ENCODE results near the gene PCBP3.

Gene PCBP3

DNA sequence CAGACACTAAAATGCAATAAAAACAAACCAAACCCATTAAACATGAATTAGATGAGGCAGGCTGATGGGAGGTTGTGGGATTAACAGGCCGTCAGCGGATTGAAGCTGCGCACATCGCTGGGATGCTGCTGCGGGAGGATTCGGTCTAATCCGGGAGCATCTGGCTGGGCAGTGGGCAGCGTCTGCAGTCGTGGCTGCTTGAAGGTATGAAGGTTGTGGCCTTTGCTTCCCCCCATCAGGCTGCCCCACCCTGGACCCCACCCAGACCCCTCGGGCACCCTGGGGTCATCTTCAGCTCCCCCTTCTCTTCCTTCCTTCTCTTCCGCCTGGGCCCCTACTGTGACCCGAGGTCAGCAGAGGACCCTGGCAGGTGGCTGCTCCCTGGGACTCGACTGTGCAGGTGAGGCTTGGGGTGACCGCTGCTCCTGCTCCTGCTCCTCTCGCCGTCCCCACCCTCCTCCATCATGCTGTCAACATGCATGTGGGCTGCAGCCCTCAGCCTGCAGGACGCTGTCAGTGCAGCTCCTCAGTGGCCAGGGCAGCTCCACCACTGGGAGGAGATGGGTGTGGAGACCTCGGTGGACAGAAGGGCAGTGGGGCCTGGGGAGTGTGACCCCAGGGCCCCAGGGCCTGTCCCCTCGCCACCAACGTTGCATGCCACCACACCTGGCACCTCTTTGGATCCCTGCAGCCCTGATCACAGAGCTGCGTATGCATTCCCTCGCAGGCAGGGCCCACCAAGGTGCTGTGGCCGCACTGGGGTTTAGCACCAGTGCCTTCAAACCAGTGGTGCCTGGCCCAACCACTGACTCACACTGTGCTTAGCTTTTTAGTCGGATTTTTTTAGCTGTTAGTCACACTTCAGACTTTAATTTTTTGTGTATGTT lies 225.8 kb downstream of the PCBP3 start:
- no peaks in the 10 kb centered on the region for H3K9me3 ChIP-seq (replicated peaks; ENCODE audit: low read length)
- H3K9ac ChIP-seq (ENCODE audit: low read depth, low read length) = no peak overlapping the region

DNA sequence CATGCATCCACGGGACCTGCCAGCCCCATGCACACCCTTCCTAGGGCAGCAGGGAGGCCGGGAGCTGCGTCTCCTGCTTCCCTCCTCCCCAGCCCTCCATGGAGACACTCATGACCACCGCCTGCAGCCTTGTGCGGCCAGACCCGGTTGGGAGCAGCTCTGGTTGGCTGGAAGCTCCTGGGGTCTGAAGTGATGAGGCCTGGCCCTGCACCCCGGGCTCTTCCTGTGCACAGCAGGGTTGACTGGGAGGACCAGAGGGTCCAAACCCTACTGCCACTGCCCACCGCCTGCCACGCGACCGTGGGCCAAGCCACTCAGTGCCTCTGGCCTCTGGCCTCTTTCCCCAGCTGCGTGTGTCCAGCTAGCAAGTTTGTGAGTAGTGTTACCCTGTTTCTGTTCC lies 226.9 kb downstream of the PCBP3 start:
- H3K9me3 ChIP-seq (replicated peaks; ENCODE audit: low read length) = no peaks in the 10 kb centered on the region
- peaks cover 43% of the 10 kb centered on the region for H3K4me1 ChIP-seq (ENCODE audit: control insufficient read depth, insufficient read depth, low read length)
- no peak overlapping the region for H3K4me3 ChIP-seq (ENCODE audit: low read length)
- no peak overlapping the region for H3K9ac ChIP-seq (ENCODE audit: low read depth, low read length)
- H3K27me3 ChIP-seq (ENCODE audit: control insufficient read depth, insufficient read depth, low read length) = no peaks in the 10 kb centered on the region
- no peaks in the 10 kb centered on the region for H3K36me3 ChIP-seq (ENCODE audit: insufficient read depth, low read length)
- H3K4me2 ChIP-seq (ENCODE audit: low read length) = no peak overlapping the region

More for the DNA sequence above, 225.8 kb downstream of the PCBP3 start:
- Histone ChIP-seq H3K4me3 (ENCODE audit: low read length) (no peak overlapping the region), H3K4me2 (ENCODE audit: low read length) (peak overlapping the region; percentile 20), H3K27me3 (ENCODE audit: control insufficient read depth, insufficient read depth, low read length) (no peaks in the 10 kb centered on the region), H3K4me1 (ENCODE audit: control insufficient read depth, insufficient read depth, low read length) (peaks cover 44% of the 10 kb centered on the region), H3K36me3 (ENCODE audit: insufficient read depth, low read length) (no peaks in the 10 kb centered on the region)

DNA sequence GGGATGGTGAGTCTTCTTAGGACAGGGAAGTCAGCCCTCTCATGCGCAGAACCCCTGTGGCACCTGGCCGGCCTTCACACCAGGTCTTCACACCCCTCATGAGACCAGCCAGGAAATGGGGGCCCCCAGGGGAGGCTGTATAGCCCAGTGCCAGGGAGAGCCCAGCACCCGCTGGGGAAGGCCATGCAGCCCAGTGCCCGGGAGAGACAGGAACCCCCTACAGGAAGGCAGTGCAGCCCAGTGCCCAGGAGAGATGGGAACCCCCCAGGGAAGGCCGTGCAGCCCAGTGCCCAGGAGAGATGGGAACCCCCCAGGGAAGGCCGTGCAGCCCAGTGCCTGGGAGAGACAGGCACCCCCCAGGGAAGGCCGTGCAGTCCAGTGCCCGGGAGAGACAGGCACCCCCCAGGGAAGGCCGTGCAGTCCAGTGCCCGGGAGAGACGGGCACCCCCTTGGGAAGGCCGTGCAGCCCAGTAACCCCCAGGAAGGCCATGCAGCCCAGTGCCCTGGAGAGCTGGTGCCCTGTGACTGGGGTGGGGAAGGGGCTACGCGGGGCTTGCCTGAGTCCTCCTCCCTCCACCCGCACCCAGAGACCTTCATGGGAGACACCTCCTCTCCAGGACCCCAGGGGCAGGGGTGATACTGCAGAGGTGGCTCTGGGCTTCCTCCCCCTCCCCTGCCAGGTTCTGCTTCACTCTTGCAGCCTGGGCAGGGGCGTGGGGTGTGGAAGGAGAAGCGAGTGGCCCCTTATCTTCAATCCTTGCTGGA lies 227.5 kb downstream of the PCBP3 start:
- Histone ChIP-seq H3K9me3 (replicated peaks; ENCODE audit: low read length) (no peaks in the 10 kb centered on the region), H3K27me3 (ENCODE audit: control insufficient read depth, insufficient read depth, low read length) (no peaks in the 10 kb centered on the region), H3K36me3 (ENCODE audit: insufficient read depth, low read length) (no peaks in the 10 kb centered on the region), H3K4me1 (ENCODE audit: control insufficient read depth, insufficient read depth, low read length) (peaks cover 43% of the 10 kb centered on the region), H3K4me2 (ENCODE audit: low read length) (no peak overlapping the region), H3K9ac (ENCODE audit: low read depth, low read length) (no peak overlapping the region), H3K4me3 (ENCODE audit: low read length) (no peak overlapping the region)

DNA sequence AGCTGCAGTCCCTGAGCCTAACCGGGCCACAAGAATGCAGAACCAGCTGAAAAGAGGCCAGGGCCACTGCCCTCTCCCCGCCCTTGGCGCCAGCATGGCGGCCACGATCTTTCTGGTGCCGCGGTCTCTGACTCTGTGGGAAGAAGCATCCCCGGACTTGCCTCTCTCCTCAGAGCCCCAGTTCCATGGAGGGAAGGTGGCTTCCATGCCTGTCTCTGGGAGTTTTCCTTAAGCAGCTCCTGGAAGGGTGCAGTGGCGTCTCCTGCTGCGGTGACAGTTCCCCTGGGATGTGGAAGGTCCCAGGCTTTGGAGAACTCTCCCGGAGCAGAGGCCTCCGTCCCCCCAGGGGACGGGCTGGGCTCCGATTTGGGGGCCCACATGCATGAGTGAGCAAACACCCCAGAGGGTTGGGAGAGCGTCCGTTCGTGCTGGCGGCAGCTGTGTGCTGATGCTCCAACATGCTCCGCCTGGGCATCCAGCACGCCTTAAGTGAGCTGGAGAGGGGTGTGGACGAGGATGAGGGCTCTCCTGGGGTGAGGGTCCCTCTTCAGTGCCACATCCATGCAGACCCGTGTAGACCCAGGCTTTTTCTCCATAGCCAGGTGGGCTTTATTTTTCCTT lies 228.2 kb downstream of the PCBP3 start:
- Histone ChIP-seq H3K9ac (ENCODE audit: low read depth, low read length) (no peak overlapping the region), H3K4me2 (ENCODE audit: low read length) (no peak overlapping the region), H3K4me1 (ENCODE audit: control insufficient read depth, insufficient read depth, low read length) (peaks cover 45% of the 10 kb centered on the region), H3K27me3 (ENCODE audit: control insufficient read depth, insufficient read depth, low read length) (no peaks in the 10 kb centered on the region), H3K36me3 (ENCODE audit: insufficient read depth, low read length) (no peaks in the 10 kb centered on the region), H3K9me3 (replicated peaks; ENCODE audit: low read length) (no peaks in the 10 kb centered on the region), H3K4me3 (ENCODE audit: low read length) (no peak overlapping the region)

DNA sequence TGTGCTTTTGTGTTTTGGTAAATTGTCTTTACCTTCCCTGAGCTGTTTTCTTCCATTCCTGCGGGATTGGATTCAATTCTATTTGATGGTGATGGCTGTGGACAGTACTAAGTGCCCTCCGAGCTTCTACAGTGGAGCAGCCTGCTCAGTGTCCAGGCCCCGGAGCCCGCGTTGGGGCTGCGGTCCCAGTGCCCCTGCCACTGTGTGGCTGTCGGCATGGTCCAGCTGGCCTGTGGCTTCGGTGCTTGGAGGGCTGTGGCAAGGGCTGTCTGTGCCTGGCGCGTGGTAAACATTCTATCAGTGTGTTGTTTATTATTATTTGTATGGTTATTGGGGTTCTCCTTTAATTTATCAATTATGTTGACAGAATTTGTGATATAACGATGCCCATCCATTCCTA lies 228.9 kb downstream of the PCBP3 start:
- H3K4me1 ChIP-seq (ENCODE audit: control insufficient read depth, insufficient read depth, low read length) = peaks cover 53% of the 10 kb centered on the region
- no peaks in the 10 kb centered on the region for H3K9me3 ChIP-seq (replicated peaks; ENCODE audit: low read length)
- H3K4me2 ChIP-seq (ENCODE audit: low read length) = no peak overlapping the region
- no peaks in the 10 kb centered on the region for H3K27me3 ChIP-seq (ENCODE audit: control insufficient read depth, insufficient read depth, low read length)
- H3K36me3 ChIP-seq (ENCODE audit: insufficient read depth, low read length) = no peaks in the 10 kb centered on the region
- no peak overlapping the region for H3K9ac ChIP-seq (ENCODE audit: low read depth, low read length)
- H3K4me3 ChIP-seq (ENCODE audit: low read length) = no peak overlapping the region

DNA sequence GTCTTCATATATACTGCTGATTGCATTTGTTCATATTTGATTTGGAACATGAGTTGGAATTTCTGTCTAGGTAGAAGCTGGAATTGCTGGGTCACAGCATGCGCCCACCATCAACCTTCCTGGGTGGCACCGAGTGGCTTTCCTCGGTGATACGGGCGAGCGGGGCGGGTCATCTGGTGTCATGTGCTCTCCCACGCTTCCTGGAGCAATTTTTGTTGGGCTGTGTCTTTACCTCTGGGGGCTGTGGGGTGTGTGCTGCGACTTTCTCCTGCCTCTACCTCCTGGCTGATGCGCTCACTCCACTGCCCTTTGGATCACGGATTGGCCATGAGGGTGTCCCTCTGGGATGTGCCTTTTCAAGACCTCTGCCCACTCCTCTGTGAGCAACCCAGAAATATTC lies 229.4 kb downstream of the PCBP3 start:
- no peak overlapping the region for H3K4me2 ChIP-seq (ENCODE audit: low read length)
- no peaks in the 10 kb centered on the region for H3K27me3 ChIP-seq (ENCODE audit: control insufficient read depth, insufficient read depth, low read length)

DNA sequence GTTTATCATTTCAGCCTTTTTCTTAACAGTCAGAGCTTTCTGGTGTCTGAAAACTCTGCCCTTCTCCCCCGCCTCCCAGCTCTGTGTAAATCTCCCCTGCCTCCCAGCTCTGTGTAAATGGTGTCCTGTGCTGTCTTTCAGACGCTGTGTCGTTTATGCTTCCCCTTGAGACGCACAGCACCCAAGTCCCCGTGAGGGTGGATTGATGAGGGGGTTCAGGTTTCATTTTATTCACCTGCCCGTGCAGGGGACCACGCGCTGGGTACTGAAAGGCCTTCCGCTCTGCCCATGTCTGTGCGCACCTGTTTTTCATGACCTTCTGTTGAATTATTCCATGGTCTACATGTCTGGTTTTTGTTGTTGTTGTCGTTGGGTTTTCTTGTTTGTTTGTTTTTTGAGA lies 229.9 kb downstream of the PCBP3 start:
- Histone ChIP-seq H3K9me3 (replicated peaks; ENCODE audit: low read length) (no peaks in the 10 kb centered on the region), H3K27me3 (ENCODE audit: control insufficient read depth, insufficient read depth, low read length) (no peaks in the 10 kb centered on the region), H3K9ac (ENCODE audit: low read depth, low read length) (no peak overlapping the region), H3K4me1 (ENCODE audit: control insufficient read depth, insufficient read depth, low read length) (peaks cover 60% of the 10 kb centered on the region), H3K36me3 (ENCODE audit: insufficient read depth, low read length) (no peaks in the 10 kb centered on the region), H3K4me3 (ENCODE audit: low read length) (no peak overlapping the region), H3K4me2 (ENCODE audit: low read length) (no peak overlapping the region)

More for the DNA sequence above, 229.4 kb downstream of the PCBP3 start:
- no peak overlapping the region for H3K4me3 ChIP-seq (ENCODE audit: low read length)
- H3K4me1 ChIP-seq (ENCODE audit: control insufficient read depth, insufficient read depth, low read length) = peaks cover 57% of the 10 kb centered on the region
- H3K9ac ChIP-seq (ENCODE audit: low read depth, low read length) = no peak overlapping the region
- no peaks in the 10 kb centered on the region for H3K36me3 ChIP-seq (ENCODE audit: insufficient read depth, low read length)
- no peaks in the 10 kb centered on the region for H3K9me3 ChIP-seq (replicated peaks; ENCODE audit: low read length)

DNA sequence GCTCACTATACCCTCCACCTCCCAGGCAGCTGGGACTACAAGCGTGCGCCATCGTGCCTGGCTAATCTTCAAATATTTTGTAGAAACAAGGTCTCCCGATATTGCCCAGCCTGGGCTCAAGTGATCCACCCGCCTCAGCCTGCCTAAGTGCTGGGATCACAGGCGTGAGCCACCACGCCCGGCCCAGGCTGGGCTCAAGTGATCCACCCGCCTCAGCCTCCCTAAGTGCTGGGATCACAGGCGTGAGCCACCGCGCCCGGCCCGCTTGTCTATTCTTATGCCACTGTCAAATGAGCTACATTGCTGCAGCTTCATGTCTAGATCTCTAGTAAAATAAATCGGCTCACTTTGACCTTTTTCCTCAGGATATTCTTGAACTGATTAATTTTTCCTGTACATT lies 230.3 kb downstream of the PCBP3 start:
- Histone ChIP-seq H3K36me3 (ENCODE audit: insufficient read depth, low read length) (no peaks in the 10 kb centered on the region), H3K9me3 (replicated peaks; ENCODE audit: low read length) (no peaks in the 10 kb centered on the region), H3K4me2 (ENCODE audit: low read length) (no peak overlapping the region), H3K27me3 (ENCODE audit: control insufficient read depth, insufficient read depth, low read length) (no peaks in the 10 kb centered on the region), H3K9ac (ENCODE audit: low read depth, low read length) (no peak overlapping the region), H3K4me1 (ENCODE audit: control insufficient read depth, insufficient read depth, low read length) (peaks cover 60% of the 10 kb centered on the region), H3K4me3 (ENCODE audit: low read length) (no peak overlapping the region)

DNA sequence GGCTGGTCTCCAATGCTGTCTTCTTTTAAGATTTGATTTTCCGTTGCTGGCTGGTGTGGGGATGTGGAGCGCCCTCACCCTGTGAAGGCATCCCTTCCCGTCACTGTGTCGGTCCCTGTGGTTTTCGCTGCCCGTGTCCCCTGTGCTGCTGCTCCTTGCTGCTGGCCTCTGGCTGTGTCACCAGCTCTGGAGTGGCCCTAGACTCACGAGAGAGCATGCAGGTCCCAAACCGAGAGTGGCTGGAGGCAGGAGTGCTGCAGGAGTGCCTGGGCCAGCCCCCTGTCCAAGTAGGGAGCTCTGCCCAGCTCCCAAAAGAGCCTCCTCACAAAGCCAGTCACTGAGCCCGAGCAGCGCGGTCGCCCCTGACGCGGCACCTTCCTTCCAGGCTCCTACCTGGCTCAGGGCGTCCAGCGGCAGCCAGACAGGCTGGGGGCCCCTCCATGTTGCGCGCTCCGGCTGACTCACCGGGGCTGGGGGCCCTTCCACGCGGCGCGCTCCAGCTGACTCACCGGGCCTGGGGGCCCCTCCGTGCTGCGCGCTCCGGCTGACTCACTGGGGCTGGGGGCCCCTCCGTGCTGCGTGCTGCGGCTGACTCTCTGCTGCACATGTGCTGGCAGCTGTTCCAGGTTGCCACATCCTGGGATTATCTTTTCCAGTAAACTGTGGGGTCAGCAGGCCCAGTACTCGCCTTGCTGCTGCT lies 231.3 kb downstream of the PCBP3 start:
- Histone ChIP-seq H3K4me1 (ENCODE audit: control insufficient read depth, insufficient read depth, low read length) (peaks cover 52% of the 10 kb centered on the region), H3K4me2 (ENCODE audit: low read length) (peak overlapping the region; percentile 76), H3K27me3 (ENCODE audit: control insufficient read depth, insufficient read depth, low read length) (no peaks in the 10 kb centered on the region), H3K36me3 (ENCODE audit: insufficient read depth, low read length) (no peaks in the 10 kb centered on the region), H3K4me3 (ENCODE audit: low read length) (peak overlapping the region; percentile 47), H3K9me3 (replicated peaks; ENCODE audit: low read length) (no peaks in the 10 kb centered on the region), H3K9ac (ENCODE audit: low read depth, low read length) (peak overlapping the region; percentile 70)

DNA sequence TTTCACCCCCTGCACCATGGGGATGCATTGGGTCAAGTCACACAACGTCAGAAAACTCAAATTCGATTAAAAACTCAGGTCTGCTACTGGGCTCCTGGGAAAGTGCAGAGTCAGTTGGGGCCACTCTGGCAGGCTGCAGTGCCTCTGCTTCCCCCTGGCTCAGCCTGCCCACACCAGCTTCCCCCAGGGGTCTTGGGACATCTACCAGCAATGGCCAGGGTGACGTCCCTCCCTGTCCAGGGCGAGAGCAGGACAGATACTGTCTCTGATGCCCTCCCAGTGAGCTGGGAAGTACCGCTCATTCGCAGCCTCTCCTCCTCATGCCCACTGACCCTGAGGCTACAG lies 231.9 kb downstream of the PCBP3 start:
- H3K27me3 ChIP-seq (ENCODE audit: control insufficient read depth, insufficient read depth, low read length) = no peaks in the 10 kb centered on the region
- peak overlapping the region; percentile 76 for H3K4me2 ChIP-seq (ENCODE audit: low read length)
- H3K9ac ChIP-seq (ENCODE audit: low read depth, low read length) = peak overlapping the region; percentile 70
- no peaks in the 10 kb centered on the region for H3K9me3 ChIP-seq (replicated peaks; ENCODE audit: low read length)
- no peak overlapping the region for H3K4me3 ChIP-seq (ENCODE audit: low read length)
- H3K4me1 ChIP-seq (ENCODE audit: control insufficient read depth, insufficient read depth, low read length) = peaks cover 52% of the 10 kb centered on the region
- H3K36me3 ChIP-seq (ENCODE audit: insufficient read depth, low read length) = no peaks in the 10 kb centered on the region

DNA sequence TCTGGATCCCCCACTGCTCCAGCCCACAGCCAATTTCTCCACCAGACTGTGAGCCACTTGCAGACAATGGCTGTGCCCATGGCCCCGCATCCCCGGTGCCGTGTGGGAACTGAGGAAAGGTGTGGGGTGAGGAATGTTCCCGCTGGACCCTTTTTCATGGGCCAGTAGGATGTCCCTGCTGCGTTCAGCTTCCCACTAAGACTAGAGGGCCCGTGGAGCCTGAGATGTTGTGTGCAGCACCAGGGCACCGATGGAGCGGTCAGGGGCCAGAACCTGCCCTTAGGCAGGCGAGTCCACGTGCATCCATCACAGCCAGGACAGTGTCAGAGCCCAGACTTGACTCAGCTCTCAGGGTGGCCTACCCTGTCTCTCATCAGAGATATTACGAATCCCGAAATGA lies 232.4 kb downstream of the PCBP3 start:
- Histone ChIP-seq H3K4me2 (ENCODE audit: low read length) (peak overlapping the region; percentile 76), H3K4me1 (ENCODE audit: control insufficient read depth, insufficient read depth, low read length) (peaks cover 51% of the 10 kb centered on the region), H3K9me3 (replicated peaks; ENCODE audit: low read length) (no peaks in the 10 kb centered on the region), H3K36me3 (ENCODE audit: insufficient read depth, low read length) (no peaks in the 10 kb centered on the region), H3K4me3 (ENCODE audit: low read length) (no peak overlapping the region), H3K27me3 (ENCODE audit: control insufficient read depth, insufficient read depth, low read length) (no peaks in the 10 kb centered on the region), H3K9ac (ENCODE audit: low read depth, low read length) (peak overlapping the region; percentile 70)
